CD8-positive, alpha-beta memory T cell (primary cell): ENCODE data around the gene OPA1. TPM values are rescaled to one million over a fixed set of nuclear protein-coding genes. Genes with fewer than 3 reads are reported as not detected.

ENCODE experiments used
- CTCF ChIA-PET: fragments of 350-600 bp; sonication (Branson Sonifier 250); formaldehyde crosslinking; loops from one replicate; lab custom pipeline; 2021; ENCODE audit warnings: antibody characterized with exemption; lab: Charles Lee
- POLR2A ChIA-PET: fragments of 350-600 bp; sonication (Branson Sonifier 250); formaldehyde crosslinking; loops from one replicate; lab custom pipeline; 2021; ENCODE audit warnings: antibody characterized with exemption; lab: Charles Lee
- DNase-seq, 5 donors: peaks; one replicate each; pipeline versions ENCODE4 v3.0.0 to v3.0.0-alpha.2; 2020 to 2022; ENCODE audit warnings: mixed read lengths in 1 of 5
- H3K27ac ChIP-seq: one replicate; pipeline ENCODE4 v1.7.0; 2013; ENCODE audit warnings: low read depth, mild to moderate bottlenecking, low read length, moderate library complexity
- H3K27me3 ChIP-seq: 2 replicates; pipeline ENCODE4 v1.7.0; 2013; ENCODE audit warnings: low read length, mild to moderate bottlenecking; ENCODE audit not compliant: insufficient read depth, poor library complexity, severe bottlenecking
- H3K36me3 ChIP-seq: 2 replicates; pipeline ENCODE4 v1.7.0; 2013; ENCODE audit warnings: mild to moderate bottlenecking, low read length, moderate library complexity; ENCODE audit not compliant: insufficient read depth
- H3K4me1 ChIP-seq: 2 replicates; pipeline ENCODE4 v1.7.0; 2013; ENCODE audit warnings: mild to moderate bottlenecking, low read length, moderate library complexity; ENCODE audit not compliant: insufficient read depth
- H3K4me3 ChIP-seq: 2 replicates; pipeline ENCODE4 v1.7.0; 2013; ENCODE audit warnings: mild to moderate bottlenecking, low read length
- H3K9me3 ChIP-seq: 2 replicates; pipeline ENCODE4 v1.7.0; 2013; ENCODE audit warnings: mild to moderate bottlenecking, low read length
- H3K27ac Mint-ChIP-seq, 8 donors: one replicate each; pipeline ENCODE4 v1.8.0; 2020 to 2021; ENCODE audit warnings: mixed read lengths in 8 of 8, mild to moderate bottlenecking in 6 of 8, inconsistent platforms in 3 of 8, moderate library complexity in 3 of 8
- H3K27me3 Mint-ChIP-seq, 2 donors: one replicate each; pipeline ENCODE4 v1.8.0; 2020 to 2021; ENCODE audit warnings: mixed read lengths in 2 of 2, mild to moderate bottlenecking in 1 of 2, moderate library complexity in 1 of 2
- H3K36me3 Mint-ChIP-seq, 3 donors: one replicate each; pipeline ENCODE4 v1.8.0; 2020 to 2021; ENCODE audit warnings: mixed read lengths in 3 of 3, inconsistent platforms in 1 of 3, mild to moderate bottlenecking in 1 of 3
- H3K4me1 Mint-ChIP-seq, 3 donors: one replicate each; pipeline ENCODE4 v1.8.0; 2020 to 2021; ENCODE audit warnings: mixed read lengths in 3 of 3, inconsistent platforms in 1 of 3, mild to moderate bottlenecking in 1 of 3
- H3K4me3 Mint-ChIP-seq, 7 donors: one replicate each; pipeline ENCODE4 v1.8.0; 2020 to 2021; ENCODE audit warnings: mixed read lengths in 7 of 7, mild to moderate bottlenecking in 6 of 7, moderate library complexity in 4 of 7, inconsistent platforms in 2 of 7
- H3K9me3 Mint-ChIP-seq, 5 donors: one replicate each; pipeline ENCODE4 v1.8.0; 2020 to 2022; ENCODE audit warnings: mixed read lengths in 5 of 5, mild to moderate bottlenecking in 3 of 5, moderate library complexity in 2 of 5, inconsistent platforms in 1 of 5
- polyA plus RNA-seq: library from polyadenylated mRNA; unstranded; fragments of 300-500 nt; fragmentation: Illumina TruSeq; gene quantifications from one replicate; pipeline ENCODE4 v1.2.3, GENCODE V29; 2021
- total RNA-seq, 2 experiments: library from RNA; stranded (reverse); gene quantifications; one replicate each; pipeline ENCODE4 v1.2.3, GENCODE V29; 2021

Gene OPA1
- total and polyA plus RNA-seq, 3 experiments from 2014 or later: 25.4 to 93.7 (median 86.1) TPM

DNA sequence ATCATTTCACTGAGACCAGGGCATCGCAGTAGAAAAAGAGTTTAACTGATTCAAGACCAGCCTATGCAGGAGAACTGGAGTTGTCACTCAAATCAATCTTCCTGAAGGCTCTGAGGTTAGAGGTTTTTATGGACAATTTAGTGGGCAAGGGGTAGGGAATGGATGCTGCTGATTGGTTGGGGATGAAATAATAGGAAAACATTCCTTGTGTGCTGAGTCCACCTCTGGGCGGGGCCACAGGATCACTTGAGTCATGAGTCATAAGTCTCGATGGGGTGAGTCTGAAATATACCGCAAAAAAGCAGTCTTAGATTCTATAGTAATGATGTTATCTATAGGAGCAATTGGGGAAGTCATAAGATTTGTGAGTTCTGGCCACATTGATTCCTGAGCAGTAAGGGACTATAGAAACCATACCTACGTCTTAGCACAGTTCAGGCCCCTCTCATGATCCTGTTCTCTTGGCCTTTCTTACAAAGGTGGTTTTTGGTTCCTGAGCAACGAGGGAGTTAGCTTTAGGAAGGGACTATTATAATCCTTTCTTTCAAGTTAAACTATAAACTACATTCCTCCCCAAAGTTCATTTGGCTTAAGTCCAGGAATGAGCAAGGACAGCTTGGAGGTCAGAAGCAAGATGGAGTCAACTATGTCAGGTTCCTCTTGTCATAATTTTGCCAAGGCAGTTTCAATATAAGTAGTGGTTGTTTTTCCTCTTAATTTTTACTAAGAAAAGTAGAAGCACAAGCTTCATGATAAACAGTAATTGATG, 2.7 kb upstream of the OPA1 start:
- Mint-ChIP-seq H3K27ac (peak overlapping the region in 1 of 8 donors; percentile 31), H3K27me3 (peaks cover 0 to 2% of the 10 kb centered on the region in 2 donors), H3K4me1 (peaks cover 37 to 41% (median 37%) of the 10 kb centered on the region in 3 donors), H3K4me3 (peak overlapping the region in 2 of 7 donors; percentile 23 to 54), H3K36me3 (peaks cover 0 to 13% (median 2%) of the 10 kb centered on the region in 3 donors), H3K9me3 (no peaks in the 10 kb centered on the region)
- Histone ChIP-seq H3K27ac (no peak overlapping the region), H3K4me3 (no peak overlapping the region), H3K36me3 (no peaks in the 10 kb centered on the region), H3K9me3 (no peaks in the 10 kb centered on the region), H3K27me3 (no peaks in the 10 kb centered on the region), H3K4me1 (peaks cover 22% of the 10 kb centered on the region)
- POLR2A ChIA-PET: no interaction called here
- no peak for DNase-seq
- CTCF ChIA-PET: no interaction called here

DNA sequence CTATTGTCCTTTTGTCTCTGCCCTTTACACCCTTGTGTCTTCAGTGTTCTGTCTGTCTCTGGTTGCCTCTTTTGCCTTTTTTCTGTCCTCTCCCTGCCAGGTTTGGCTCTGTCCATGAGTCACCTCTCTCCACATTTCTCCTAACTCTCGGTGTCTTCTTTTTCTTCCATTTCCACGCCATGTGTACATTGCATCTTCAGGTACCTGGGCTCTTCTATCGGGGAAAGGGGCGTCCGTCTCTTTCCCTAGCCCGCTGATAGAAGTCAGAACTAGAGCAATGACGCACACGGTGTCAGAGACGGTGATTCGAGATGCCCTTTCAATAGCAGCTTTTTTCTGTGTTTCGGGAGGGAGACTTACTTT, 641 bp downstream of the OPA1 start:
- peaks cover 56 to 68% (median 66%) of the 10 kb centered on the region in 3 donors for H3K4me1 Mint-ChIP-seq
- peaks cover 12% of the 10 kb centered on the region for H3K36me3 ChIP-seq
- CTCF ChIA-PET: no interaction called here

DNA sequence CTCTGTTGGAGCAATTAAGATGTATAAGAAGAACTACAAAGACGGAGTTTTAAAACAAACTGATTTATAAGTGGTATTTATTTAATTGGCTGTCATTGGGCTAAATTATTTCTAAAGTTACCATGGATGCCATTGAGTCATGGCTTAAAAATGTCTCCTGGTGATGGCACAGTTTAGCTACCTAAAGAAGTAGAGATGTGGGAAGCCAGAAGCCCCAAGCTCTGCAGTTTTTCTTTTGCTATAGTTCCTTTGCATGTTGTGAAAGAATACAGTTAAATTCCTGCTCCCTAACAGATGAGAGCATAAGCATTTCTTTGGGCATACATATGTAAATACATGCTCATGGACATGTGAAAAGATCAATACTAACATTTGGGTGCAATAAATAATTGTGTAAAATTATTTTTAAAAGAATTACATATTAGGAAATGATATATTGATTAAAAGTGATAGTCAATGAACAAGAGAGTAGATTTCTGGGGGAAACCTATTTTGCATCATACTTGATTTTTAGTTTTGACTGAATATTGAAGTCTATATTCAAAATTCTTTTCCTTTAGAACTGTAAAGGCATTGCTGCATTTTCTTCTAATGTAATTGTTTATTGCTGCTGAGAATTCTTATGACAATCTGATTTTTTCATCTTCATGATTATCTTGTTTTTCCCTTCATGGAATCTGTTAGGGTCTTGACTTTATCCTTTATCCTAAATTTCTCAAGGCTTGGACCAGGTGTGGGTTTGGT, 2.1 kb downstream of the OPA1 start:
- ChIA-PET POLR2A (no interaction called here), CTCF (no interaction called here)
- H3K4me1 ChIP-seq: peaks cover 34% of the 10 kb centered on the region
- H3K27me3 ChIP-seq: no peaks in the 10 kb centered on the region
- peaks cover 14% of the 10 kb centered on the region for H3K36me3 ChIP-seq
- Mint-ChIP-seq H3K27me3 (peaks cover 0 to 2% of the 10 kb centered on the region in 2 donors), H3K27ac (peak overlapping the region; percentile 39 to 99 (median 76)), H3K9me3 (no peaks in the 10 kb centered on the region), H3K4me1 (peaks cover 65 to 83% (median 79%) of the 10 kb centered on the region in 3 donors), H3K4me3 (peak overlapping the region; percentile 67 to 99 (median 93)), H3K36me3 (peaks cover 0 to 40% (median 15%) of the 10 kb centered on the region in 3 donors)
- H3K4me3 ChIP-seq: no peak overlapping the region
- H3K9me3 ChIP-seq: no peaks in the 10 kb centered on the region
- no peak for DNase-seq
- H3K27ac ChIP-seq: no peak overlapping the region

More for the DNA sequence above, 641 bp downstream of the OPA1 start:
- Histone ChIP-seq H3K4me1 (peaks cover 28% of the 10 kb centered on the region), H3K27me3 (no peaks in the 10 kb centered on the region), H3K9me3 (no peaks in the 10 kb centered on the region), H3K4me3 (peak overlapping the region; percentile 94), H3K27ac (peak overlapping the region; percentile 92)
- Mint-ChIP-seq H3K27me3 (peaks cover 0 to 2% of the 10 kb centered on the region in 2 donors), H3K9me3 (no peaks in the 10 kb centered on the region), H3K4me3 (peak overlapping the region; percentile 92 to 99 (median 94)), H3K36me3 (peaks cover 0 to 33% (median 13%) of the 10 kb centered on the region in 3 donors), H3K27ac (peak overlapping the region; percentile 83 to 100 (median 96))
- POLR2A ChIA-PET: no interaction called here
- DNase-seq: peak; percentile 3 to 53 (median 34)

DNA sequence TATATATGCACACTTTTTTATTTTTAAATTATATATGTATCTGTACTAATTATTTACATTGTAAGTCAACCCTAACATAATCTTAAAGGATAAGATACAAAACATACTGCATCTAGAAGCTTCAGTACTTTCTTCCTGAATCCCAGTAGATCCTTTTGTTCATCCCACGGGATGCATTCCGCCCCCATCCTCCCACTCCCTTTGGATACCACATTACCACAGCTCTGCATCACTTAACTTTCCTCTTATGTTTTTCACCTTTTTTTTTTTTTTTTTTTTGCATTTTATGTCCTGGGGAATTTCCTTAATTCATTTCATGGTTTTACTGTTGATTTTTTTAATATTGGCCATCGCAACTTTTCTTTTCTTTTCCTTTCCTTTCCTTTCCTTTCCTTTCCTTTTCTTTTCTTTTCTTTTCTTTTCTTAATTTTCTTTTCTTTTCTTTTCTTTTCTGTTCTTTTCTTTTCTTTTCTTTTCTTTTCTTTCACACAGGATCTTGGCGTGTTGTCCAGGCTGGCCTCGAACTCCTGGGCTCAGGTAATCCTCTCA, 3.0 kb downstream of the OPA1 start:
- Histone ChIP-seq H3K27me3 (no peaks in the 10 kb centered on the region), H3K36me3 (peaks cover 14% of the 10 kb centered on the region)
- H3K4me1 Mint-ChIP-seq: peaks cover 68 to 88% (median 87%) of the 10 kb centered on the region in 3 donors

DNA sequence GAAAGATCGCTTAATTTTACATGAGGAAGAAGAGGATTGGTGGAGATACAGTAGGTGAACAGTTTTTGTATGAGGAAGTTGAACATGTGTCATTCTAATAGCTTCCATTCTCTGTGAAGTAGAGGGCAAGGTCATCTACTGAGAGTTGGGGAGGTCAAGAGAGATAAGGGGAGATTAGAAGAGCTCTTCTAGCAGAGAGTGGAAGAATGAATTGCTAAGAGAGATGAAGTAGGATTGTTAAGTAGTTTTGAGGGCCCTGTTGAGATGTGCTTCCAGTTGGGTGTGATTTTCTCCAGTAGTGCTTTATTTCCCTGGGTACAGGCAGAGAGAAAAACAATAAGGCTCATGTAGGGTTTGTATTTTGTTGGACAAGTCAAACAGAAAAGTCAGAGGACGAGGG, 5.2 kb downstream of the OPA1 start:
- peaks cover 0 to 2% of the 10 kb centered on the region in 2 donors for H3K27me3 Mint-ChIP-seq
- CTCF ChIA-PET: no interaction called here

More for the DNA sequence above, 3.0 kb downstream of the OPA1 start:
- H3K9me3 Mint-ChIP-seq: no peaks in the 10 kb centered on the region
- peaks cover 34% of the 10 kb centered on the region for H3K4me1 ChIP-seq
- no peak overlapping the region for H3K4me3 ChIP-seq
- H3K9me3 ChIP-seq: no peaks in the 10 kb centered on the region
- ChIA-PET POLR2A (no interaction called here), CTCF (no interaction called here)
- H3K4me3 Mint-ChIP-seq: peak overlapping the region in 2 of 7 donors; percentile 36 to 88
- peaks cover 0 to 2% of the 10 kb centered on the region in 2 donors for H3K27me3 Mint-ChIP-seq
- peak overlapping the region in 5 of 8 donors; percentile 1 to 73 (median 20) for H3K27ac Mint-ChIP-seq
- H3K36me3 Mint-ChIP-seq: peaks cover 0 to 44% (median 13%) of the 10 kb centered on the region in 3 donors
- H3K27ac ChIP-seq: no peak overlapping the region
- DNase-seq: no peak

DNA sequence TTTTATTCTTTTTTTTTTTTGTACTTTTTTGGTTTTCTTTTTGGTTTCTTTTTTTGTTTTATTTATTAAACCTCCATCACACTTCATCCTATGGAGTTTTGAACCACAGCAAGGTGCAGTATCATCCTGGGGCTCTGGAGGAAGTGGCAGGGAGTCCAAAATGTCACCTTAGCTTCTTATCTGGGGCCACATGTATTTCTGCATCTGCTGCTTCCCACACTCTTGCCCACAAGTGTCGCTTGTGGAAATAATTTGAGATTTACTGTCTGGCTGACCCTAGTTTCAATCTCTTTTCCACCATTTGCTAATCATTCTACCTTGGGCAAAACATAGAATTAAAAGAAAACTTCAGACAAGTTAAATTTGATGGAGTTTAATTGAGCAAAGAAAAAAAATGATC, 6.4 kb downstream of the OPA1 start:
- H3K27ac Mint-ChIP-seq: peak overlapping the region in 3 of 8 donors; percentile 23 to 69 (median 38)
- CTCF ChIA-PET: interaction anchor here (1.0 kb wide), 1 partner anchor 15 kb away, joined by 3 read pairs; no protein-coding TSS in a partner anchor
- DNase-seq: no peak
- POLR2A ChIA-PET: interaction anchor here (0.6 kb wide), 1 partner anchor 12 kb away, joined by 3 read pairs; no protein-coding TSS in a partner anchor
- H3K4me3 ChIP-seq: no peak overlapping the region
- H3K4me1 ChIP-seq: peaks cover 19% of the 10 kb centered on the region
- H3K27me3 ChIP-seq: no peaks in the 10 kb centered on the region
- H3K4me3 Mint-ChIP-seq: no peak overlapping the region
- peaks cover 0 to 44% (median 13%) of the 10 kb centered on the region in 3 donors for H3K36me3 Mint-ChIP-seq
- no peaks in the 10 kb centered on the region for H3K27me3 Mint-ChIP-seq
- no peak overlapping the region for H3K27ac ChIP-seq
- peaks cover 14% of the 10 kb centered on the region for H3K36me3 ChIP-seq
- H3K9me3 ChIP-seq: no peaks in the 10 kb centered on the region
- no peaks in the 10 kb centered on the region for H3K9me3 Mint-ChIP-seq
- peaks cover 55 to 89% (median 76%) of the 10 kb centered on the region in 3 donors for H3K4me1 Mint-ChIP-seq

More for the DNA sequence above, 5.2 kb downstream of the OPA1 start:
- no peaks in the 10 kb centered on the region for H3K9me3 ChIP-seq
- POLR2A ChIA-PET: no interaction called here
- peak overlapping the region in 4 of 8 donors; percentile 10 to 43 (median 14) for H3K27ac Mint-ChIP-seq
- peaks cover 61 to 90% (median 83%) of the 10 kb centered on the region in 3 donors for H3K4me1 Mint-ChIP-seq
- H3K4me3 ChIP-seq: no peak overlapping the region
- peaks cover 14% of the 10 kb centered on the region for H3K36me3 ChIP-seq
- H3K27ac ChIP-seq: no peak overlapping the region
- peak overlapping the region in 1 of 7 donors; percentile 9 for H3K4me3 Mint-ChIP-seq
- peaks cover 0 to 50% (median 13%) of the 10 kb centered on the region in 3 donors for H3K36me3 Mint-ChIP-seq
- H3K4me1 ChIP-seq: peaks cover 25% of the 10 kb centered on the region
- DNase-seq: no peak
- no peaks in the 10 kb centered on the region for H3K9me3 Mint-ChIP-seq
- H3K27me3 ChIP-seq: no peaks in the 10 kb centered on the region

DNA sequence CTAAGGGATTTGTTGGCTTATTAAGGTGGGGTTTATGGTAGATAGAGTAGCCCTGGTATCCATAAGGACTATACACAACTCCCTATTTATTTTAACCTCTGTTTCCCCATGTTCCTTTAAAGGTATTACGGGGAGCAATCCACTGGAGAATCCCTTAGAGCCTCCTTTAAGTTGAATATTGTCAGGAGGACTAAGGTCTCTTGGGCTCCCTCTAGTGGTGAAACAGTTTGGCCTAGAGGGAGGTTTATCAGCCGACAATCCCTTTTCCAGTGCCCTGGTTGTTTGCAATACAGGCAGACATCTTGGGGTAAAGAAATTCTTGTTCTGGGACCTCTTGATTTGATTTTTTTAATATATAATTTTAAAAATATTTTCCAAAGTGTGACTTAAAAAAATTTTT, 12.9 kb downstream of the OPA1 start:
- no peak overlapping the region for H3K4me3 ChIP-seq
- H3K27ac Mint-ChIP-seq: peak overlapping the region in 1 of 8 donors; percentile 36
- no peaks in the 10 kb centered on the region for H3K27me3 ChIP-seq
- peaks cover 32 to 79% (median 52%) of the 10 kb centered on the region in 3 donors for H3K4me1 Mint-ChIP-seq
- peak; percentile 34 to 64 (median 42) for DNase-seq
- no peaks in the 10 kb centered on the region for H3K4me1 ChIP-seq
- H3K9me3 ChIP-seq: no peaks in the 10 kb centered on the region
- no peaks in the 10 kb centered on the region for H3K9me3 Mint-ChIP-seq
- no peak overlapping the region for H3K27ac ChIP-seq
- ChIA-PET POLR2A (no interaction called here), CTCF (interaction anchor here (0.8 kb wide), 1 partner anchor 18 kb away, joined by 3 read pairs; no protein-coding TSS in a partner anchor)
- H3K27me3 Mint-ChIP-seq: no peaks in the 10 kb centered on the region
- H3K36me3 Mint-ChIP-seq: peaks cover 1 to 15% (median 2%) of the 10 kb centered on the region in 3 donors
- no peak overlapping the region for H3K4me3 Mint-ChIP-seq
- H3K36me3 ChIP-seq: no peaks in the 10 kb centered on the region
